ENCODE measurements around the gene N4BP2L1.

Gene N4BP2L1

DNA sequence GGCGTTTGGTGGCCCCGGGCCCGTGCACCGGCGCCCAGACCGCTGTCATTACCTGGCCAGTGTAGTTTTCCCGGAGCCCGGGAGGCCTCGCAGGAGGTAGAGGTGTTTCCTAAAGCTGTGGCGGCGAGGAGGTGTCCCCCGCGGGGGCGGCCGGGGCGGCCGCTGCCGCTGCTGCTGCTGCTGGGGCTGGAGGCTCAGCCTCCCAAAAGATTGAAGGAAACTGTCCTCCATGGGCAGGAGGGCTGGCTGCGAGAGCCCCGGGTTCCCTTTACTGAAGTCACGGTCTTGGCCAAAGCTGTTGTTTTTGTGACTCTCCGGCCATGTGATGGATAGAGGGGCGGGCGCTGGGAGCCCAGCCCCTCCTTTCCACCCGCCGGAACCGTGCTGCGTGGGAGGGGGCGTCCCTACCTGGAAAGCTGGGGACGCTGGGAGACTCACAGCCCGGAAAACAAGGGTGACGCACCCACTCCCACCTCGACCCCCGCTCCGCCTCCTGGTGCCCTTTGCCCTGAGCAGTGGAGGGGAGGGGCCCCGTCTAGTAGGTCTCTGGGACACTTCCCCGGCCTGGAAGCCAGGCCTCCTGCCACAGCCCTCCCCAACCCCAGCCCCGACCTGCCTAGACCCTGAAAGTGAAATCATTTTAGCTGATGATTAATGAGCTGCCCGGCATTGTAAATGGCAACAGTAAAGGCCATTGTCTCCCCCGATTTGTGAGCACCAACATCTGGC lies at the start of gene N4BP2L1:
Gene N4BP2L1, minus strand, starts transcription at position 279 of the 729 bp plus-strand sequence. Its CDS starts 48 bp downstream, at position 231.
- peak; percentile 83 for DNase-seq

DNA sequence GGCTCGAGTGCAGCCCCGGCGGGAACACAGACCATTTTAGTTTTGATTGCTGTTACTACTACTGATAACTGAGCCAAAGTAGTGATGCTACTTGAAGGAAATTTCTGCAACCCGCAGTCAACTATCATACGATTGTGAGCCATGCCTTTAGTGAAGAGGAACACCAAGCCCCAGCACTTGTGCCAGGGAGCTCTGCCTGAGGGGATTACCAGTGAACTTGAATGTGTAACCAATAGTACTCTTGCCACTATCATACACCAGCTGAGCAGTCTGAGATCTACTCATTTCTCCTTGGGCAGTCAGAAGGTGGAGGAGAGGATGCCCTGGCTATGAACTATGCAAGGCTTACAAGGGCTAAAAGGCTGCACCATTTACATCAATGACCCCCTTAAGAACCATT lies 49.0 kb upstream of the N4BP2L1 start:
- no peak for DNase-seq

DNA sequence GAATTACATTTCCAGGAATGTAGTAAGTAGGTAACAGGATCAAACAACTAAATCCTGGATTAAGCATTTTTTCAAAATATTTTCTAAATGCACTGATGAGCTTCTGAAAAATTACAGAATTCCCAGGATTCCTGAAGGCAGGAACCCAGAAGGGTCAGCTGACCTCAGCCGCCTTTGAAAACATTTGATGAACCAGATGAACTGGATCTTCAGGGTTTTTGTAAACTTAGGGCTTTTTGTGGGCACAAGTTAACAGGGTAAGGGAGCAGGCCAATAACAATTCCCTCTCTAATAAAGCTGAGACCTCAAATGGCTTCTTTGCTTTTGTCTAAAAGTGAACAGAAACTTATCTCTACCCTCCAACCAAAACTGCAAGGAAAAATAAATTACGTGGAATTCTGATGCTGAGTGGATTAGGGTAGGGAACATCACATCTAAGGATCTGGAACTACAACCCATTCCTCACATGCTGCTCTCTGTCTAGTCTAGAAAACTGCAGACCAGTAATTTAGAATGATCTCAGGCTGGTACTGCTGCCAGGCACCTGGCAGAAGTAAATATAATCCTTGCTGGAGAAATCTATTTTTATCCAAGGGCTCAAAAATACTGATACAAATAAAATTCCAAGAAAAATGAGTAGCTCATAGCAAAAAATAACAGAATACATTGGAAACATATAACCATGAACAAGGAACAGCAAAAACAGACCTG lies 48.2 kb upstream of the N4BP2L1 start:
- no peak for DNase-seq

DNA sequence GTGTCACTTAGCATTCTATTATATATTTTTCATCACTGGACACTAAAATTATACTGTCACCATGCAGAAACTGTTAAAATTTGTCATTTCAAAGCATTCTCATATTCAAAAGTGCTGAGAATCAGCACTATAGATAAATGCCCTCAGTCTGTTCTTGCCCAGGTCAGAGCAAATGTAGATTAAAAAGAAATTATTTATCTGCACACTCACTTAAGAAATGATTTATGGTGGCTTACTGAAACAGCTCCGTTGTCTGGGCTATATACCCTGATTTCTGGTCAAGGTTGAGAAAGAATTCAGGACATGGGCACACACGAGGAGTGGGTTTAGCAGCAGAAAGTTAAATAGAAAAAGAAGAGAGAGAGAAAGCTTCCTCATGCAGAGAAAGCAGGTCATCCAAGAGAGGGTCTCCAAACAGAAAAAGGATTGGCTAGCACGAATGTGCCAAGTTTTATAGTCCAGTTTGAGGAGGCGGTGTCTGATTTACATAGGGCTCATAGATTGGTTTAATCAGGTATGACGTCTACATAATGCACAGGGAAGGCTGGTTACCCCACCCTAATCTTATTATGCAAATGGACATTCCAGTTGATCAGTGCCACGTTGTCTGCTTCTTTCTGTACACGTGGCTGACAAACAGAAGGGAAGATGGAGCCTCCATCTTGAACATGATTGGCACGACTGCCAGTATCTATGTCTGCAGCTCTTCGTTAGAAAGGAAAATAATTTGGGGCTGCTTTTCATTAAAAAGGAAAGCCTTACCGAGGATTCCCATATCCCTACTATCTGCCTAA lies 47.3 kb upstream of the N4BP2L1 start:
- DNase-seq, result no peak

DNA sequence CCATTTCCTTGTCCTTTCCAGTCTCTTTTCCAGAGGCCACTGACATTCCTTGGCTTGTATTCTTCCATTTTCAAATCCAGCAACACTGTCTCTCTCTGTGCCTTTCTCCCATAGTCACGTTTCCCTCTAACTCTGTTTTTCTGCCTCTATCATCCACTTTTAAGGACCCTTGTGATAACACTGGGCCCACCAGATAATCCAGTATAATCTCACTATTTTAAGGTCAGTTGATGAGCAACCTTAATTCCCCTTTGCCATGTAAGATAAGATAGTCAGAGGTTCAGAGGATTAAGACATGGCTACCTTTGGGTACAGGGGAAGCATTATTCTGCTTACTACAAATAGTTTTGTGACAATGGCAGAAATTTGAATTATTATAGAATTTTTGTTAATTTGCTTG lies 45.7 kb upstream of the N4BP2L1 start:
- DNase-seq, result no peak

DNA sequence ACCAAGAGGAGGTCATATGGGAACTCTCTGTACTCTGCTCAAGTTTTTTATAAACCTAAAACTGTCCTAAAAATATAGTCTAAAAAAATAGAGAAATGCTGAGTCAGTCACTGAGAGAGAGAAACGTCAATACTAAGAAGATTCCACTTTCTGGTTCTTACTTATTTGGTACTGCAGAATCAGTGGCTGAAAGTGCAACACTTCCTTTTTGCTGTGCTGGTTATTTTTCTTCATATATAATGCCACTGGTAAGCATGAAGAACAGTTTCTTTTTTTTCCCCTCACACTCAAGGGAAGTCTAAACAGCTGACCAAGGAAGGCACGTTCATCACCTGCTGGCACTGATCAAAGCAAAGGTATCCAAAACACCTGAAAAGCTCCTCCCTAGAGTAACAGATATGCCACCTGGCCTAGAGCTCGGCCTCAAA lies 44.3 kb upstream of the N4BP2L1 start:
- DNase-seq, result no peak

DNA sequence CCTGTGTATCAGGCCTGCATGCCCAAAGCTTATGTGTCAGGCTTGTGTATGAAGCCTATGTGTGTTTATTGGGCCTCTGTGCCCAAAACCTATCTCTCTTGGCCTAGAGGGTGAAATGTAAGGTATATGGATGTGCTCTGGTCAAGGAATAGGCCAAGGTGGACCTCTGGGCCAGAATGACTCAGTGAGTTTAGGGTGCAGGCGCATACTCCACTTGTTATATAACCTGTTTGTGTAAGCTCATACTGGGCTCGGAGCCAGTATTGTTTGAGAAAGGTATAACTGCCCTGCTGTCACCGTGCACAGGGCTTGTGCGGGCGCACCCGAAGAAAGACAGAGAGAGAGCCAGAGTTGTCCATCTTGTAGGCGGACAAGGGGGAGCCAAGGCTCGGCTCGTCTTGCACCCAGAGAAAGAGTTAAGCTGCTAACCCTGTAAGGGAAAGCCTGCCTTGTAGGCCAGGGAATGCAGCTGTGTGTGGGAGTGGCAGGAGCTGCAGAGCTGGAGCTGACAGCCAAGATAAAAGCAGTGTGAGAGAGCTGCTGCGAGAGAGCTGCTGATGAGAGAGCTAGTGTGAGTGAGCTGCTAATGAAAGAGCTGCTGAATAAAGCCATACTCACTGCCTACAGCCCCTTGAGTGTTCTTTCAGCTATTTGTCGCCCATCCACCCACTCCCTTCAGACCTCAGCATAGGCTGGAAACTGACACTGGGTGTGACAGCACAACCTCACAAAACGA lies 43.4 kb upstream of the N4BP2L1 start:
- no peak for DNase-seq

DNA sequence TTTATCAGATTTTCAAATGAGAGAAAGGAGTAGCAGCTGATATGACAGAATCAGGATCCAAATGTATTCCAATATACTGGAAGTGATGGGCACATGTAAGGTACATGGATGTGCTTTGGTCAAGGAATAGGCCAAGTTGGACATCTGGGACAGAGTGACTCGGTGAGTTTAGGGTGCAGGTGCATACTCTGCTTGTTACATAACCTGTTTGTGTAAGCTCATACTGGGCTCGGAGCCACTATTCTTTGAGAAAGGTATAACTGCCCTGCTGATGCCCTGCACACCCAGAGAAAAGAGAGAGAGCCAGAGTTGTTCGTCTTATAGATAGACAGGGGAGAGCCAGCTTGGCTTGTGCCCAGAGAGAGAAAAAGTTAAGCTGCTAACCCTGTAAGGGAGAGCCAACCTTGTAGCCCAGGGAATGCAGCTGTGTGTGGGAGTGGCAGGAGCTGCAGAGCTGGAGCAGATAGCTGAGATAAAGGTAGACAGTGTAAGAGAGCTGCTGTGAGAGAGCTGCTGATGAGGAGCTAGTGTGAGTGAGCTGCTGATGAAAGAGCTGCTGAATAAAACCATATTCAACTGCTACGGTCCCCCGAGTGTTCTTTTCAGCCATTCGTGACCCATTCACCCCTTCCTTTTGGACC lies 40.7 kb upstream of the N4BP2L1 start:
- no peak for DNase-seq

DNA sequence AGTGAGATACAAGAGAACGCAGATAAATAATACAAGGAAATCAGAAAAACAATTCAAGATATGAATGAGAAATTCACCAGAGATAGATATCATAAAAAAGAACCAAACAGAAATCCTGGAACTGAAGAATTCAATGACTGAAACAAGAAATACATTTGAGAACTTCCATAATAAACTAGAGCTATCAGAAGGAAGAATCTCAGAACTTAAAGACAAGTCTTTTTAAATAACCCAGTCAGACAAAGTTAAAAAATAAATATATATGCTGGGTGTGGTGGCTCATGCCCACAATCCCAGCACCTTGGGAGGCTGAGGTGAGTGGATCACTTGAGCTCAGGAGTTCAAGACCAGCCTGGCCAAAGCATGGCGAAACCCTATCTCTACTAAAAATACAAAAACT lies 28.7 kb upstream of the N4BP2L1 start:
- DNase-seq, result no peak

DNA sequence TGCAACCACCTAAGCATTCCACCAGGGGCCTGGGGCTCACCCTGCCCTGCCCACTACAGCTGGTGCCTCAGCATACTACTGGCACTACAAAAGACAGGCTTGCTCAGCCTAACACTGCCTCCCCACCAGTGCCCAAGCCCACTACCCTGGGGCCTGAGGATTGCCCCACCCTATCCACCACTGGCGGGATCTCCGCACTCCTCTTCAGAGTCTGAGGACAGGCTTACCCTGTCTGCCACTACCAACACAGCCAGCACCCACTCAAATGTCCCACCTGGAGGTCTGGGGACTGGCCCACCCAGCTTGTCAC lies 27.6 kb upstream of the N4BP2L1 start:
- DNase-seq, result no peak

DNA sequence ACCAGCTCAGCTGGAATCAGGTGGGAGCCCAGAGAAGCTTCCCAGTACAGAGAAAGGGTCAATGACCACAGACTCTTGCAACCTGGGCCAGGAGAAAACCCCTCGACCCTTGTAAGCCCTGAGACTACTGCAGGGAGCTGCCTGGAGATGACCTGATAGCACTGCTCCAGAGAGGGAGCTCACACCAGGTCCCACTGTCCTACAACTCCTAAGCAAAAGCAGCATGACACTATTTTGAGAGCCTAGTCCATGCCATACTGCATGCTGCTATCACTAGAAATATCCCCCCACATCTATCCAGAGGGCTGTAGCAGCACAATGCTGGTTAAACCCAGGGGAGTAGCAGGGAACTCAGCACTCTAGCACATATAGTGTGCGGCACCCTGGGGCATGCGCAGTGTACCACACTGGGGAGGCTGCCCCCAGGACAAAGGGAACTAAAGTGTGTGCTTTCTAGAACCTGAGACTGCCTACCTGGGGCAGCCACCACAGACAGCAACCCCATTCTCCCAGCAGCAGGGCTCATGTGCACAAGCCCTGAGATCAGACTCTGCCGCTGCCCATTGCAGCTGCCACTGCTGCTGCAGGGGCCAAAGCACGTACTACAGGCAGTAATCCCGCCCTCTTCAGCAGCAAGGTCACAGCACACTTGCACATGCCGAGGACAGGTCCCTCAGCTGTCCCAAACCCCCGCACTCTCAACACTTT lies 27.1 kb upstream of the N4BP2L1 start:
- DNase-seq, result no peak

DNA sequence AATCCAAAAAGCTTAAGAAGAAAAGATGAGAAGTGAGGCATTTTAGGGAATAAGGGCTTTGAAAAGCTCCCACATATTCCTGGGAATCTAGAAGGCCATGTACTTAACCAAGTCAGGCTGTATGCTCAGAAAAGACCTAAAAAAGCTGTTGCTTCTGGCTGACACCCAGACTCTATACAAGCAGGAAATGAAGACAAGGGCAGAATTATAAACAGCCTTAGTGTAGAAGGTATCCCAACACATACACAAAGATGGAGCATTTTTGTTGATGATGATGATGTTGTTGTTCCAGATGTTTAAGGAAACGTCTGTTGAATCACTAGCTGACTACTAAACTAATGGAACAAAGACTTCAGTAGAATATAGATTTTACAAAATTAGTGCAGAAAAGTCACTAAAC lies 26.1 kb upstream of the N4BP2L1 start:
- no peak for DNase-seq

DNA sequence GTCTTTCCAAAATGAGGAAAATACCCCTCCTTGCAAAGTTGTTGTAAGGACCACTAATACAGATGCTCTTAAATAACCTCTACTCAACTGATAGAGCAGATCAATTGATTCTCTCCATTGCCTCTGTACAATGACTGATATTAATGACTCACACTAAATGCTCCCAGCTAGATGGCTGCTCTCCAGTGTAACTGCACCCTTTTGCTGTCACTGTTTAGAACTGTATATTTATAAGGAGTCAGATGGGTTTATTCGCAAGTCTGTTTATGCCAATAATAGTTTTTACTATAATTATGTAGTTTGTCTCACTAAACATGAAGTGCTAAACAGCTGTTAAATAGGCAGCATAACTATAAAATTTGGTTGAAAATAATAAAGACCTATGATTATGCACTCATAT lies 21.0 kb upstream of the N4BP2L1 start:
- no peak for DNase-seq

DNA sequence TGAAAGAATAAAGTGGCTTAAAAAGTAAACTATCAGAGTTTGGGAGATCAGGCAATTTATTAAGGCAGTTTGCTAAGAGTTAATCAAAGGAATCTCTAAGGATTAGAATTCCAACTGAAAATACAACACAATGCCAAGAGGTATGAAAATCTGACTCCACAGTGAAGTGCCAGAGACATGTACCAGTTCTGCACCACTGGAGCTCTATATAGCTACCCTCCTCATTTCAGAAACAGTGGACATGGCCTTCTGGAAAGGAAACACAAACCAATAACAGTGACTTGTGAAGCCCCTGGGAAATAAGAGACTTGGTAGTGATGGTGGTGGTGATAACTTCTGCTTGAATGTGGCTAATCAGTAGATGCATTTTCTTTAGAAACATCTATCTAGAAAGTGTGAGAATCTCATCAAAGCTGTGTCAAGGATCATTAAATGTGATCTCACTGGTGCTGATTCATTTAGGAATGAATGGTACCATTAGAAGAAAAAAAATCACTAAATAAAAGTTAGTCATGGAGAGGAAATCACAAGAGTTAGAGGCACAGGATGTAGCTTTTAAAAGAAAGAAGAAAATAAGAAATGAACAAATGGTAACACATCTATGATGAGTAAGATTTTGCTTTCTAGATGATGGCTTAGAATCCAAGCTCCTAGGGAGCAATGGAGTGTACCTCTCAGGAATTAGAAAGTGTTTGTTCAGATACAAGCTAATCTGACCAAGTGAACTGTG lies 20.1 kb upstream of the N4BP2L1 start:
- DNase-seq, result no peak

DNA sequence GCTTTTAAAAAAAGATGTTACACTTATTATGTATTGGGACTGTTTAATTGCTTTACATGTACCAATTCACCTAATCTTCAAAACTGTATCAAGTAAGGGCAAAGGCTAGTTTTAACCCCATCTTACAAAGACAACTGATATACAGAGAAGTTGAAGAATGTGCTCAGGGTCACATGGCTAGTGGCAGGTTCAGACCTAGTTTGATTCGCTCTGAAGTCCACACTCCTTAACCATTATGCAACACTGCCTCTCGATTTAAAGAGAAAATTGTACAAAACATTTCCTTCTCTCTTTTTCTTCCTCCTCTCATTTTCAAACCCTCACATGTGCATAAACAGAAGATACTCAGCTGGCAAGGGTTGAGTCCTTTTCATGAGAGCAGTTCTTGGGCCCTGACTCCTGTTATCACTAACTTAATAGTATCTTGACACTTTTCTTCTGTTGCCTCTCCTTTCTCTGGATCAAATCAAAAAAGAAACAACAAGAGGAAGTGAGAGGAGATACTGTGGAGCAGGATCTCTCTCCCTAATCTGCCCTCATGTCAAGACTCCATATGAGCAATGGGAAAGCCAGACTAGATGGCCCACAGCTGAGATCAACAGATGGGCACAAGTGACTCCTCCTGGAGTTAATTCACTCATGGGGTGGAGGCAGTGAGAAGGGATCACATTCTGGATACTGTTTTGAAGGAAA lies 19.0 kb upstream of the N4BP2L1 start:
- DNase-seq, result no peak

DNA sequence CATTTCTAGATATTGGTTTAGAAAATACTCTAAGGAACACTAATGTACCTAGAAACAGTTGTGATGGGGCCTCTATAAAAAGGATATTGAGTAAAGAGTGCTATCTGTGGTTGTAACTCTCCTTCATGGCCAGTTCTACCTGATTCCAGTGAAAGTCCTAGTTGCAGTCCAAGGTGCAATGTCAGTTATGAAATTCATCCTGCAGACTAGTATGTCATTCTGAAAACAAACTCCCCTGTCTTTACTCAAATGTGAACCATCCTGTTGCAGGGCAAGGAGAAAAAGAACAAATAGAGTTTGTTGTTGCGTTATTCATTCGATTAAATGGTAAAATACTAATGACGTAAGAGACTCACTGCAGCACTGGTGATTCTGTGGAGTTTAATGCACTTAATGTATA lies 18.3 kb upstream of the N4BP2L1 start:
- DNase-seq, result no peak

DNA sequence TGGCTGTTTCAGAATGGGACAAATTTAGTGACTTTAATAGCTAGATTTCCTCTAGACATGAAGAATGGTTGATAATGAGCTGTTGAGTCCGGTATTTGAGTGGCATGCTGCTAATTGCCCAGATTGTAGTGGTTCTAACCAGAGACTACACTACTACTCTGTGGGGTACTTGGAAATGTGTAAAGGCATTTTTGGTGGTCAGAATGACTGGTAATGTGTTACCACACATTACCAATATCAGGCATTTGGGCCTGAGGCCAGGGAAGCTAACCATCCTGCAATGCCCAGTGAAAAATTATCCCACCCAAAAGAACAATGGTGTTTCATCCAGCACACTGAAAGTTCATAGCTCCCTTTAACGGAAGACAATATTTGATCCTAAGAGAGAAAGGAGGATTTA lies 17.5 kb upstream of the N4BP2L1 start:
- DNase-seq, result no peak

DNA sequence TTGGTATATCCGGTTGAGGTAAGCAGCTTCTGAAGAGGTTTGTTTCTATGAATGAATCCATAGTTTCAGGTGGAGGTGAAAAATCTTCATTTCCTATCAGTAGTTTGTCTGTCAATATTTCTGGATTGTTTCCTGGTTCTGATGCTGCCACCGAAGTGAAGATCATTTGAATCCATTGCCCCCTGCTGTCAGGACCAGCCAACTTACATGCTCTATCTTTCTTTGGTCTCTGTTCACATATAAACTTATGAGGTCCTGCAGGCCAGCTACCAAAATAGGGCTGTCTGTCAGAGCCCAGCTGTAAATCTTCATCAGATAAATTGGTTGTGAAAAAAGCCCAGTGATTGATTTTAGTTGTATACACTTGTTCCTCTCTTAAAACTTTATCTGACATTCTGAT lies 15.2 kb upstream of the N4BP2L1 start:
- no peak for DNase-seq

DNA sequence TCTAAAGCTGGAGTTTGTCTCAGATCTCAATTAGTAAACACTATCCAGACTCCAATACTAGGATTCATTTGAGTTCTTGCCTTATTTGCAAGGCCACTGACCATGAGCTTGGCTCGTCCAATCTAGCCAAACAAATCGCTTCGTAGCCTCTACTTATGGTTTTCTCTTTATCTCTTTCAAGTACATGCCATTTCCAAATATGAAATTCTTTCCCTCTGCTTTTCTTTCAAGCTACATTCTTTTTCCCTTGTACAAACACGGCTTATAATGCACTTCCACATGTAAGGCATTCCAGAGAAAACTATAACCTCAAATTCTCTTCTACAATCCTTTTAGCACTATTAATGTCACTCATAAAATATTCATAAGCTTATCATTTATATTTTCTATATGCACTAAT lies 10.9 kb upstream of the N4BP2L1 start:
- no peak for DNase-seq

DNA sequence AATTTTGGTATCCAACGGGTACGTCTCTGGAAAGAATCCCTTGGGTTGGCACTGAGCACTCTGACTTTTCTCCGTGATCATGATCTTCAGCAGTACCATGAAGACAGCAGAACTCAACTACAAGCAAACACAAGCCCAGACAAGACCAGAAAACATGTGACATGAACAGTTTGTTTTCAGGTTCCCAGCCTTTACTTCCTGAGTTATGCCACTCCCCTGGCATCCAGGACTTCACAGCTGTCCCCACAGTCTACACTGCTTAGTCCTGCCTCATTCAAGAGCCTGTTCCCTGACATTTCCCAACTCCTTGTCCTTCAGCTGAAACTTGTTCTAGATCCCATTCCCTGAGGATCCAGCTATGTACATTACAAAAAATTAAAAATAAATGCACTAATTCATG lies 4.9 kb upstream of the N4BP2L1 start:
- no peak for DNase-seq

DNA sequence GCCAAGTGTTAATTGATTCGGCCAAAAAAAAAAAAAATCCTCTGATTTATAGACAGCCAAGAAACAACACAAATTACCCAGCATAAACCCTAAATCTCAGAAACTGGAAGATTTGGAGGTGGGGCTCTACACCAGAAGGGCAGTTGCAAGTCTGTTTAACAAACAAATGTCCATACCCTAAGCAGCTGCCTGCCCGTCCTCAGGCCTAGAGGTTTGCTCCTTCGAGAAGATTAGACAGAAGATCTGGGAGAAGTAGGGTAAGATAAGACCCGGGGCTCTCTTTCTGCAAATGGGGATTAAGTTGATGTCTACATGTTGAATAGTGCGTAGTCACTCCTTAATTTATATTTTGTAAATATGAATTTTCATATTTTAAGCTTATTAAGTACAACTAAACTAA lies 3.4 kb upstream of the N4BP2L1 start:
- no peak for DNase-seq
